Vagina (tissue), 2 donors: ENCODE data around the gene ZNHIT1.

Source experiments
- POLR2A ChIP-seq, 2 donors: fragments of 450-650 bp; IDR thresholded peaks; one replicate each; pipeline ENCODE4 v1.6.1; 2017; ENCODE audit warnings: antibody characterized with exemption in 2 of 2, mild to moderate bottlenecking in 2 of 2, moderate library complexity in 2 of 2
- TF ChIP-seq, protein P1 (sequence below), 3 experiments: fragments of 450-650 bp in 2 of 3; fragments of 200-600 bp in 1 of 3; sonication (generic) in 1 of 3; IDR thresholded peaks; one replicate each; pipeline ENCODE4 v1.5.1; 2017 to 2019; ENCODE audit warnings: antibody characterized with exemption in 3 of 3, mild to moderate bottlenecking in 2 of 3, moderate library complexity in 2 of 3

DNA sequence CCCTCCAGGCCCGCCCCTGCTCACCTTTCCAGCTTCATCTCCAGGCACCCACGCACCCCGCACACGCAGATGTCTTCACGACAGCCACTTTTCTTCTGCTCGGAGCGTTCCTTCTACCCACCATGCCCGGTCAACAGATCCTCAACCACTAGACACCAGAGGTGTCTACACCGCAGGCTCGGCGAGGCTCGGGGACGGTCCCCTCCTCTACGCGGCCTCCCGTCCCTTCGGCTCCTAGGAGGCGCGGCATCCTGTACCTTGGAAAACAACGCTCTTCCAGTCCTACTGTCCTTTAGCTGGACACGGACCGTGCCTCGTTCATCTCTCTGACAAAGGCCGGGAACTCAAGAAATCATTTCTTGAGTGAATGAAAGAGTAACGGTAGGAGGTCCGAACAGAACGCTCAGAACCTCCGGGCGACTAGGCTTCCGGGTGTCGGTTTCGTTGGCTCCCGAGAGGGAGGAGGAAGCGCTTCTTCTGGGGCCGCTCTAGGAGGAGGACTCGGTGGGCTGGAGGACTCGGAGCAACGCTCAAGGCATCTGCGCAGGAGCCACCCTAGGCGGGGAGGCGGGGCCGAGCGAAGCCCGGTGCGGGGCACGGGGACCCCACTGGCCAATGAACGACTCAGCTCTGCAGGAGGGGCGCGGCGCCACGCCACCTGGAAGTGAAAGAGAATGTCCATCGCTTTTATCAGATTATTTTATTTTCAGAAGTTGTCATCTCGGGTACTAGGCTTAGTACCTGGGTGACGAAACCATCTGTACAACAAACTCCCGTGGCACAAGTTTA, 34.1 kb downstream of the ZNHIT1 start:
- peak in 1 of 2 donors; percentile 24 for TF ChIP-seq POLR2A (IDR thresholded peaks at IDR 0.05)
- TF ChIP-seq, protein P1, sequence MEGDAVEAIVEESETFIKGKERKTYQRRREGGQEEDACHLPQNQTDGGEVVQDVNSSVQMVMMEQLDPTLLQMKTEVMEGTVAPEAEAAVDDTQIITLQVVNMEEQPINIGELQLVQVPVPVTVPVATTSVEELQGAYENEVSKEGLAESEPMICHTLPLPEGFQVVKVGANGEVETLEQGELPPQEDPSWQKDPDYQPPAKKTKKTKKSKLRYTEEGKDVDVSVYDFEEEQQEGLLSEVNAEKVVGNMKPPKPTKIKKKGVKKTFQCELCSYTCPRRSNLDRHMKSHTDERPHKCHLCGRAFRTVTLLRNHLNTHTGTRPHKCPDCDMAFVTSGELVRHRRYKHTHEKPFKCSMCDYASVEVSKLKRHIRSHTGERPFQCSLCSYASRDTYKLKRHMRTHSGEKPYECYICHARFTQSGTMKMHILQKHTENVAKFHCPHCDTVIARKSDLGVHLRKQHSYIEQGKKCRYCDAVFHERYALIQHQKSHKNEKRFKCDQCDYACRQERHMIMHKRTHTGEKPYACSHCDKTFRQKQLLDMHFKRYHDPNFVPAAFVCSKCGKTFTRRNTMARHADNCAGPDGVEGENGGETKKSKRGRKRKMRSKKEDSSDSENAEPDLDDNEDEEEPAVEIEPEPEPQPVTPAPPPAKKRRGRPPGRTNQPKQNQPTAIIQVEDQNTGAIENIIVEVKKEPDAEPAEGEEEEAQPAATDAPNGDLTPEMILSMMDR (IDR thresholded peaks at IDR 0.05), result peak in 1 of 3 experiments; percentile 1
